AG10803 (cell line): Measurements from ENCODE around the gene TMEM214.

Experiments used
- DNase-seq: peaks from one replicate; pipeline ENCODE4 v3.0.0; 2010; ENCODE audit warnings: low read depth
- H3K4me3 ChIP-seq: 2 replicates; pipeline ENCODE4 v1.5.1; 2011; ENCODE audit warnings: mild to moderate bottlenecking, low read length, control low read depth
- CTCF ChIP-seq: conservative IDR thresholded peaks from 2 replicates; pipeline ENCODE4 v1.5.1; 2011; ENCODE audit warnings: mild to moderate bottlenecking, low read length, control low read depth, inconsistent platforms

The TMEM214 gene

GRCh38 chr2:27085062-27085672, 52.4 kb downstream of the TMEM214 start:
- peak overlapping the region; percentile 50 for H3K4me3 ChIP-seq
- no peak for TF ChIP-seq CTCF
- DNase-seq, result no peak

GRCh38 chr2:27085673-27086089, 52.9 kb downstream of the TMEM214 start:
- DNase-seq, result peak; percentile 68
- TF ChIP-seq CTCF, result peak; percentile 47

GRCh38 chr2:27086090-27086723, 53.4 kb downstream of the TMEM214 start:
- H3K4me3 ChIP-seq, result peak overlapping the region; percentile 58
- TF ChIP-seq CTCF, result peak; percentile 53
- DNase-seq, result peak; percentile 86

More at GRCh38 chr2:27085673-27086089, 52.9 kb downstream of the TMEM214 start:
- H3K4me3 ChIP-seq, result peak overlapping the region; percentile 50

GRCh38 chr2:27086724-27087593, 54.2 kb downstream of the TMEM214 start, which contains the start of gene KHK:
Gene KHK (plus strand): TSS chr2:27086772. CDS start chr2:27087260, 488 bp downstream.
- H3K4me3 ChIP-seq, result peak within 1 kb of the TSS; percentile 58
- TF ChIP-seq CTCF, result no peak
- no peak for DNase-seq

GRCh38 chr2:27087823-27088410, 55.2 kb downstream of the TMEM214 start:
- no peak for DNase-seq
- TF ChIP-seq CTCF, result no peak
- no peak overlapping the region for H3K4me3 ChIP-seq

GRCh38 chr2:27088634-27089033, 55.9 kb downstream of the TMEM214 start:
- no peak for DNase-seq
- no peak overlapping the region for H3K4me3 ChIP-seq
- no peak for TF ChIP-seq CTCF
